ENCODE measurements around the gene COL5A1. TPM values are rescaled to one million over a fixed set of nuclear protein-coding genes. Genes with fewer than 3 reads are reported as not detected.

COL5A1 gene
- total RNA-seq, 1 donor from 2014 or later, result 6.1 TPM

- DNase-seq (ENCODE audit: low spot score), result no peak
- no peak overlapping the region for H3K4me3 Mint-ChIP-seq
- Histone ChIP-seq H3K27ac (no peak overlapping the region), H3K27me3 (no peaks in the 10 kb centered on the region), H4K20me1 (ENCODE audit: low read depth) (no peaks in the 10 kb centered on the region), H3K9me3 (ENCODE audit: low read depth) (no peaks in the 10 kb centered on the region), H3K9ac (no peak overlapping the region), H3F3A (ENCODE audit: low read depth) (no peaks in the 10 kb centered on the region), H3K79me2 (ENCODE audit: low read depth) (no peaks in the 10 kb centered on the region), H3K36me3 (no peaks in the 10 kb centered on the region), H3K4me1 (no peaks in the 10 kb centered on the region), H2AFZ (replicated peaks) (no peak overlapping the region), H3K4me2 (no peak overlapping the region), H3K4me3 (no peak overlapping the region)
- H3K4me1 Mint-ChIP-seq, result peaks cover 8% of the 10 kb centered on the region
- no peaks in the 10 kb centered on the region for H3K36me3 Mint-ChIP-seq
- H3K27me3 Mint-ChIP-seq (ENCODE audit: insufficient read depth, low read depth), result peaks cover 12% of the 10 kb centered on the region
- H3K27ac Mint-ChIP-seq, result no peak overlapping the region
- H3K9me3 Mint-ChIP-seq, result no peaks in the 10 kb centered on the region
- TF ChIP-seq CTCF (IDR thresholded peaks at IDR 0.05) (no peak), EZH2 (IDR thresholded peaks at IDR 0.05) (no peak)
Observed at GRCh38 chr9:134633362-134634142, 8.1 kb upstream of the COL5A1 start.

GRCh38 chr9:134634176-134634575, 7.4 kb upstream of the COL5A1 start:
- Mint-ChIP-seq H3K4me3 (no peak overlapping the region), H3K36me3 (no peaks in the 10 kb centered on the region), H3K27me3 (ENCODE audit: insufficient read depth, low read depth) (peaks cover 9% of the 10 kb centered on the region), H3K27ac (no peak overlapping the region), H3K9me3 (no peaks in the 10 kb centered on the region), H3K4me1 (peaks cover 8% of the 10 kb centered on the region)
- Histone ChIP-seq H2AFZ (replicated peaks) (no peak overlapping the region), H3F3A (ENCODE audit: low read depth) (no peaks in the 10 kb centered on the region), H3K27ac (no peak overlapping the region), H3K9me3 (ENCODE audit: low read depth) (no peaks in the 10 kb centered on the region), H3K4me2 (no peak overlapping the region), H3K27me3 (no peaks in the 10 kb centered on the region), H3K36me3 (no peaks in the 10 kb centered on the region), H3K4me1 (no peaks in the 10 kb centered on the region), H3K79me2 (ENCODE audit: low read depth) (no peaks in the 10 kb centered on the region), H4K20me1 (ENCODE audit: low read depth) (no peaks in the 10 kb centered on the region), H3K9ac (no peak overlapping the region), H3K4me3 (no peak overlapping the region)
- no peak for DNase-seq (ENCODE audit: low spot score)
- TF ChIP-seq EZH2 (IDR thresholded peaks at IDR 0.05), result no peak
- TF ChIP-seq CTCF (IDR thresholded peaks at IDR 0.05), result no peak
- TF ChIP-seq EZH2phosphoT487 (IDR thresholded peaks at IDR 0.05), result no peak

- peaks cover 8% of the 10 kb centered on the region for H3K4me1 Mint-ChIP-seq
- H3K4me2 ChIP-seq, result no peak overlapping the region
- no peaks in the 10 kb centered on the region for H3K27me3 ChIP-seq
- no peak overlapping the region for H3K27ac ChIP-seq
- H3K27me3 Mint-ChIP-seq (ENCODE audit: insufficient read depth, low read depth), result peaks cover 12% of the 10 kb centered on the region
- H2AFZ ChIP-seq (replicated peaks), result no peak overlapping the region
- H3K9me3 Mint-ChIP-seq, result no peaks in the 10 kb centered on the region
- no peaks in the 10 kb centered on the region for H3K79me2 ChIP-seq (ENCODE audit: low read depth)
- TF ChIP-seq EZH2phosphoT487 (IDR thresholded peaks at IDR 0.05) (no peak), EZH2 (IDR thresholded peaks at IDR 0.05) (no peak), CTCF (IDR thresholded peaks at IDR 0.05) (no peak)
- H3K4me3 ChIP-seq, result no peak overlapping the region
- no peak overlapping the region for H3K27ac Mint-ChIP-seq
- no peak overlapping the region for H3K4me3 Mint-ChIP-seq
- H3K9ac ChIP-seq, result no peak overlapping the region
- no peaks in the 10 kb centered on the region for H3K36me3 Mint-ChIP-seq
- H3K36me3 ChIP-seq, result no peaks in the 10 kb centered on the region
- H3K9me3 ChIP-seq (ENCODE audit: low read depth), result no peaks in the 10 kb centered on the region
- H4K20me1 ChIP-seq (ENCODE audit: low read depth), result no peaks in the 10 kb centered on the region
- no peaks in the 10 kb centered on the region for H3K4me1 ChIP-seq
- no peak for DNase-seq (ENCODE audit: low spot score)
- H3F3A ChIP-seq (ENCODE audit: low read depth), result no peaks in the 10 kb centered on the region
Observed at GRCh38 chr9:134634667-134635230, 6.9 kb upstream of the COL5A1 start.
